ENCODE results near the gene TOMM70.
"Not testable (repeated sequence)": the region's sequence is repeated elsewhere in the genome, so short reads cannot be mapped to it uniquely, and the experiment has no call there.

The TOMM70 gene

DNA sequence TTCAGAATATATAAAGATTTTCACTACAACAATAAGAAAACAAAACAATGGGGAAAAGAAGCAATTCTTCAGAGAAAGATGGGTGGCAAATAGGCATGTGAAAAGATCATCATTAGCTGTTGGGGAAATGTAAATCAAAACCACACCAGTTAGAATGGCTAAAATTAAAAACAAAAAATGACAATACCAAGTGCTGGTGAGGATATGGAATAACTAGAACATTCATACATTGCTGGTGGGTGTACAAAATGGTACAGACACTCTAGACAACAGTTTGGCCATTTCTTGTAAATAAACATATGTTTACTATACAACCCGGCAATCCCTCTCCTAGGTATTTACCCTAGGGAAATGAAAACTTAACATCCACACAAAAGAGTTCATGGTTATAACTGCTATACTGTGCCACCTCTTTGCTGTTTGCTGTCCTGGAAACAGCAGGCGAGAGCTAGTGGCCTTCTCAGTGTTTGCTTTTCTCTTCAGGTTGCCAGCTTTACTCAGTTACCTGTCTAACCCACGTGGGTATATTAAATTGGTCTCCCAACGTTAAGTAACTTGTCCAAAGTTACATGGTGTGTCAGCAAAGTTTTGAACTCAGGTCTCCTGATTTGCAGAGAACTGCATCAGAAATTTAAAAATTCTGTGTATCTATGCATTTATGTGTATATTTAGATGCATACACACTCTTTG is 70.9 kb downstream of the TOMM70 start:
- H3K4me3 ChIP-seq (ENCODE audit: low read depth, low read length), result no peak overlapping the region

DNA sequence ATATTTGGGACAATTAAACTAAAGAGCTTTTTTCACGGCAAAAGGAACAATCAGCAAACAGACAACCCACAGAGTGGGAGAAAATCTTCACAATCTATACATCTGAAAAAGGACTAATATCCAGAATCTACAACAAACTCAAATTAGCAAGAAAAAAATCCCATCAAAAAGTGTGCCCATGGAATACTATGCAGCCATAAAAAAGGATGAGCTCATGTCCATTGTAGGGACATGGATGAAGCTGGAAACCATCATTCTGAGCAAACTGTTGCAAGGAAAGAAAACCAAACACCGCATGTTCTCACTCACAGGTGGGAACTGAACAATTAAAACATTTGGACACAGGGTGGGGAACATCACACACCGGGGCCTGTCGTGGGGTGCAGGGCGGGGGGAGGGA is 73.5 kb downstream of the TOMM70 start:
- H3K4me3 ChIP-seq (ENCODE audit: low read depth, low read length), result not testable (repeated sequence)

DNA sequence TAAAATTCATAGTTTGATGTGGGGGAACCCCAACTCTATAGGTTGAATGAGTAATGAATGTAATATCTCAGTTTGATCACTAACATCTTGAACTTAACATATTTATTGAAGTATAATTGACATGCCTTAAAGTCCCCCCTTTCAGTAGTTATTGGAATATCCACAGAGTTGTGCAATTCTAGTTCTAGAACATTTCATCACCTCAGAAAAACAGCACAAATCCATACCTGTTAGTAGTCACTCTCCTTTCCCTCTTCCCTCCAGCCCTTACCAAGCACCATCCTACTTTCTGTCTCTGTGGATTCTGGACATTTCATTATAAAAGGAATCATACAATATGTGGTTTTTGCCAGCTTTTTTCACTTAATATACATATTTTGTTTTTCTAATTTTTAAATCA is 75.1 kb downstream of the TOMM70 start:
- H3K4me3 ChIP-seq (ENCODE audit: low read depth, low read length), result no peak overlapping the region

DNA sequence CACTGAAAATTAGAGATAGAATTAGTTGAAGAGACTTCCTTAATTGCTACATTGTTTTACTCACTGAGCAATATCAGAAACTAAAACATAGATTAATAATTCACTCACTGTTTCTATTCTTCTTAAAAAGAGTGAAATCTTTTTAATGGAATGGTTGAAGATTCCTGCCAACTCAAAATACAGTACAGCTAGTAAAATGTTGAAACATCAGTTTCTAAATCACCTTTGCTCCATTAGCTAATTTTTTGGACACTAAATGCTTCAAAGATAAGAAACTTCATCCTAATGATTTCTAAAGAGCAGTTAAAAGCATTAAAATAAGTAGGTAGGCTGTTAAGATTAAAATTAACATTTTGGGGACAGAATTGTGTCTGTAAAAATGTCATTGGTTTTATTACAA is 76.8 kb downstream of the TOMM70 start:
- H3K4me3 ChIP-seq (ENCODE audit: low read depth, low read length), result no peak overlapping the region

DNA sequence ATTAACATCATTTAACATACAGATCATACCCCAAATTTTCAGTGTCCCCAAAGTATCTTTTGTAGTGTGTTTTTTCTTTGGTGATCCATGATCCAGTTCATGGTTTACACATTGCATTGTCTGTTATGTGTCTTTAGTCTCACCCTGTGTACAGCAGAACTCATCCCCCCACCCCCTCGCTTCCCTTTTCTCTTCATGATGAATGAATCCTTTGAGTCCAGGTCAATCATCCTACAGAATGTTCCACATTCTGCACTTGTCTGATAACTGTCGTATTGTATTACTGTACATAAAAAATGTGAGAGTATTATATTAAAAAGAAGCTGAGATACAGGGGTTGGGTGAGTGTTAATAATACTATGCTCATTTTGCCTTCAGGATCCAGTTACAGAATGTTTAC is 80.9 kb downstream of the TOMM70 start:
- H3K4me3 ChIP-seq (ENCODE audit: low read depth, low read length), result no peak overlapping the region

DNA sequence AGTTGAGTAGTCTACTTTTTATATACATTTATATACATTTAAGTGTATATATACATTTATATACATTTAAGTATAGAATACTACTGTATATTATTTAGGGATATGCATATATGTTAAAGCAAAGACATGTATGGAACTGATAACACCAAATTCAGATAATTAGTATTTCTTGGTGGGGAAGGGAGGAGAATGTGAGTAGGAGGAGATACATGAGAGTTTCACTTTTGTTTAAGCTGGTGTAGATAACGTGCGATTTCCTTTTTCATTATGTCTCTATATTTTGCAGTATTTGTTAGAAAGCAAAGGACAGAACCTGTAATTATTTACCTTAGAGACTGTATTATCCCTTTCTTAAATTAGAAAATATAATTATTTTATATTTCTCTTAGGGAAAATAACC is 83.0 kb downstream of the TOMM70 start:
- no peak overlapping the region for H3K4me3 ChIP-seq (ENCODE audit: low read depth, low read length)

DNA sequence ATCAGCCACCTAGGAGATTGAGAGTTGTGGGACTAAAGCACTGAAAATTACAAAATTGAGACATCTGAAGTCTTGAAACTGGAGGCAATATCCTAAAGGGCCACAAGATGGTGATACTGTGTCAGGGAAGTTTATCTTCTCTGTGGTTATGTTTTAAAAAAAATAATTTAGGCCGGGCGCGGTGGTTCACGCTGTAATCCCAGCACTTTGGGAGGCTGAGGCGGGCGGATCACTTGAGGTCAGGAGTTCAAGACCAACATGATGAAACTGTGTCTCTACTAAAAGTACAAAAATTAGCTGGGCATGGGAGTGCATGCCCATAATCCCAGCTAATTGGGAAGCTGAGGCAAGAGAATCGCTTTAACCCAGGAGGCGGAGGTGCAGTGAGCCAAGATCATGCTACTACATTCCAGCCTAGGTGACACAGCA is 84.2 kb downstream of the TOMM70 start:
- H3K4me3 ChIP-seq (ENCODE audit: low read depth, low read length), result no peak overlapping the region
